Neural progenitor cell (in vitro differentiated cells): ENCODE measurements around the gene EN2. TPM values are rescaled to one million over a fixed set of nuclear protein-coding genes. Genes with fewer than 3 reads are reported as not detected.
A peak's percentile ranks its signal among the peaks of the same experiment; 100 is the strongest.

Experiments
- DNase-seq: peaks from one replicate; pipeline ENCODE4 v3.0.0-alpha.2; 2016; ENCODE audit warnings: low spot score
- H2AFZ ChIP-seq: fragments of 200-600 bp; sonication (generic); replicated peaks from 2 replicates; pipeline ENCODE4 v1.6.1; 2016; ENCODE audit warnings: antibody characterized with exemption
- H3F3A ChIP-seq: fragments of 200-600 bp; sonication (generic); 2 replicates; pipeline ENCODE4 v1.6.1; 2016; ENCODE audit warnings: antibody characterized with exemption, low read depth
- H3K27ac ChIP-seq: fragments of 200-600 bp; sonication (generic); 2 replicates; pipeline ENCODE4 v1.5.1; 2016; ENCODE audit warnings: mild to moderate bottlenecking
- H3K27me3 ChIP-seq: fragments of 200-600 bp; sonication (generic); 2 replicates; pipeline ENCODE4 v1.6.1; 2016; ENCODE audit warnings: mild to moderate bottlenecking, moderate library complexity
- H3K36me3 ChIP-seq: fragments of 200-600 bp; sonication (generic); 2 replicates; pipeline ENCODE4 v1.5.1; 2016
- H3K4me1 ChIP-seq: fragments of 200-600 bp; sonication (generic); 2 replicates; pipeline ENCODE4 v1.6.1; 2016; ENCODE audit warnings: mixed run types
- H3K4me2 ChIP-seq: fragments of 200-600 bp; sonication (generic); 2 replicates; pipeline ENCODE4 v1.6.1; 2016
- H3K4me3 ChIP-seq: fragments of 200-600 bp; sonication (generic); 2 replicates; pipeline ENCODE4 v1.5.1; 2016
- H3K79me2 ChIP-seq: fragments of 200-600 bp; sonication (generic); 2 replicates; pipeline ENCODE4 v1.6.1; 2016; ENCODE audit warnings: low read depth
- H3K9ac ChIP-seq: fragments of 200-600 bp; sonication (generic); 2 replicates; pipeline ENCODE4 v1.6.1; 2016
- H3K9me3 ChIP-seq: fragments of 200-600 bp; sonication (generic); 2 replicates; pipeline ENCODE4 v1.5.1; 2016; ENCODE audit warnings: low read depth
- H4K20me1 ChIP-seq: fragments of 200-600 bp; sonication (generic); 2 replicates; pipeline ENCODE4 v1.6.1; 2016; ENCODE audit warnings: low read depth
- H3K27ac Mint-ChIP-seq: 3 replicates; pipeline ENCODE4 v1.8.0; 2021; ENCODE audit warnings: mixed read lengths
- H3K27me3 Mint-ChIP-seq: 2 replicates; pipeline ENCODE4 v1.8.0; 2022; ENCODE audit warnings: low read depth, mild to moderate bottlenecking, inconsistent platforms, moderate library complexity, mixed read lengths; ENCODE audit not compliant: insufficient read depth
- H3K36me3 Mint-ChIP-seq: 3 replicates; pipeline ENCODE4 v1.8.0; 2021; ENCODE audit warnings: mixed read lengths
- H3K4me1 Mint-ChIP-seq: 3 replicates; pipeline ENCODE4 v1.8.0; 2021; ENCODE audit warnings: mixed read lengths
- H3K4me3 Mint-ChIP-seq: 3 replicates; pipeline ENCODE4 v1.8.0; 2021; ENCODE audit warnings: mild to moderate bottlenecking, moderate library complexity, mixed read lengths
- H3K9me3 Mint-ChIP-seq: 3 replicates; pipeline ENCODE4 v1.8.0; 2020; ENCODE audit warnings: mixed read lengths
- CTCF ChIP-seq: fragments of 200-600 bp; sonication (generic); IDR thresholded peaks from 2 replicates; pipeline ENCODE4 v1.5.1; 2017; ENCODE audit warnings: antibody characterized with exemption, mild to moderate bottlenecking
- EZH2 ChIP-seq: fragments of 200-600 bp; sonication (generic); IDR thresholded peaks from 2 replicates; pipeline ENCODE4 v1.6.1; 2017; ENCODE audit warnings: antibody characterized with exemption, mild to moderate bottlenecking, moderate library complexity
- EZH2phosphoT487 ChIP-seq: fragments of 200-600 bp; sonication (generic); IDR thresholded peaks from 2 replicates; pipeline ENCODE4 v1.6.1; 2017; ENCODE audit warnings: antibody characterized with exemption
- total RNA-seq: library from RNA; depleted of rRNA; stranded (reverse); fragments of >200 nt; gene quantifications from 2 replicates; pipeline ENCODE4 v1.2.3, GENCODE V29; 2015; ENCODE audit warnings: low replicate concordance

EN2 gene
- total RNA-seq, 1 donor from 2014 or later: not detected

DNA sequence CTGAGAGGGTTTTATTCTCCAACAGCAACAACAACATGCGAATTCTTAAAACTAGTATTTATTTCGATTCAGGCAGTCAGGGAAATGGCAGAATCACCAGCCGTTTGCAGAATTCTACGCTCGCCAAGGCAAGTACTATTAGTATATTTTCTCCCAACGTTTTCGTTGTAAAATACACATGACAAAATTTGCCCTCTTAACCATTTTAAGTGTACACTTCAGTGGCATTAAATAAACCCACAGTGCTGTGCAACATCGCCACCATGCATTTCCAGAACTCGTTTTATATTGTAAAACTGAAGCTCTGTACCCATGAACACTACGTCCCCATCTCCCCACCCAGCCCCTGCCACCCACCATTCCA, 10.8 kb downstream of the EN2 start:
- TF ChIP-seq EZH2 (peak; percentile 29), EZH2phosphoT487 (peak; percentile 40), CTCF (no peak)
- H3K9me3 ChIP-seq: no peaks in the 10 kb centered on the region
- peaks cover 100% of the 10 kb centered on the region for H3K27me3 ChIP-seq
- H3K4me1 ChIP-seq: peaks cover 16% of the 10 kb centered on the region
- peaks cover 54% of the 10 kb centered on the region for H3K27me3 Mint-ChIP-seq
- peaks cover 37% of the 10 kb centered on the region for H3F3A ChIP-seq
- H2AFZ ChIP-seq: no peak overlapping the region
- no peaks in the 10 kb centered on the region for H3K9me3 Mint-ChIP-seq
- peak overlapping the region; percentile 95 for H3K27ac Mint-ChIP-seq
- H4K20me1 ChIP-seq: peaks cover 100% of the 10 kb centered on the region
- H3K36me3 Mint-ChIP-seq: peaks cover under 1% of the 10 kb centered on the region
- H3K4me1 Mint-ChIP-seq: peaks cover 79% of the 10 kb centered on the region
- H3K4me3 Mint-ChIP-seq: peak overlapping the region; percentile 88
- no peaks in the 10 kb centered on the region for H3K36me3 ChIP-seq
- peak overlapping the region; percentile 70 for H3K4me2 ChIP-seq
- no peak overlapping the region for H3K4me3 ChIP-seq
- H3K27ac ChIP-seq: no peak overlapping the region
- H3K9ac ChIP-seq: no peak overlapping the region
- no peaks in the 10 kb centered on the region for H3K79me2 ChIP-seq
- DNase-seq: no peak

GRCh38 chr7:155469311-155470185, 11.6 kb downstream of the EN2 start:
- no peaks in the 10 kb centered on the region for H3K9me3 ChIP-seq
- no peaks in the 10 kb centered on the region for H3K36me3 ChIP-seq
- Mint-ChIP-seq H3K9me3 (no peaks in the 10 kb centered on the region), H3K27ac (peak overlapping the region; percentile 95), H3K27me3 (peaks cover 54% of the 10 kb centered on the region), H3K4me3 (peak overlapping the region; percentile 88), H3K4me1 (peaks cover 81% of the 10 kb centered on the region), H3K36me3 (no peaks in the 10 kb centered on the region)
- H3F3A ChIP-seq: peaks cover 30% of the 10 kb centered on the region
- no peak overlapping the region for H3K9ac ChIP-seq
- no peak overlapping the region for H3K27ac ChIP-seq
- peaks cover 98% of the 10 kb centered on the region for H4K20me1 ChIP-seq
- no peaks in the 10 kb centered on the region for H3K79me2 ChIP-seq
- H3K4me2 ChIP-seq: no peak overlapping the region
- H3K27me3 ChIP-seq: peaks cover 100% of the 10 kb centered on the region
- peak; percentile 1 for DNase-seq
- H3K4me1 ChIP-seq: peaks cover 16% of the 10 kb centered on the region
- no peak overlapping the region for H2AFZ ChIP-seq
- no peak overlapping the region for H3K4me3 ChIP-seq
- TF ChIP-seq EZH2: no peak

DNA sequence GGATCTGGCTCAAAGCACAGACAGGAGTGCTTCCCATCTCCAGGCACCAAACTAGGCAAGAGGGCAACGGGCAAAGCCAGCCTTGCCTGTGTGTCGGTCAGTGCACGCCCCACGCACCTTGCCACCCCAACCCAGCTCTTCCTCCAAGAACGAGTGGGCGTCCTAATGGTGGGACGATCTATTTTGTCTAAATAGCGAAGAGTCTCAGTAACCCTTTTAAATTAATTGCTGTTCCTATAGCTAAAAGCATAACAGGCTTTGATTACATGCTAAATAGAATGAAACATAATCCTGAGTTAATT, 12.2 kb downstream of the EN2 start:
- H3K4me1 Mint-ChIP-seq: peaks cover 79% of the 10 kb centered on the region
- Histone ChIP-seq H3K27ac (no peak overlapping the region), H3K9ac (no peak overlapping the region), H3F3A (peaks cover 30% of the 10 kb centered on the region), H3K79me2 (no peaks in the 10 kb centered on the region), H3K36me3 (no peaks in the 10 kb centered on the region), H3K4me2 (no peak overlapping the region), H3K9me3 (no peaks in the 10 kb centered on the region), H3K27me3 (peaks cover 100% of the 10 kb centered on the region), H2AFZ (no peak overlapping the region), H3K4me3 (no peak overlapping the region), H3K4me1 (peaks cover 16% of the 10 kb centered on the region), H4K20me1 (peaks cover 94% of the 10 kb centered on the region)
- H3K27me3 Mint-ChIP-seq: peaks cover 49% of the 10 kb centered on the region
- no peaks in the 10 kb centered on the region for H3K9me3 Mint-ChIP-seq
- DNase-seq: no peak
- peak overlapping the region; percentile 61 for H3K27ac Mint-ChIP-seq
- H3K4me3 Mint-ChIP-seq: peak overlapping the region; percentile 71
- TF ChIP-seq CTCF: no peak
- TF ChIP-seq EZH2: no peak
- TF ChIP-seq EZH2phosphoT487: no peak
- peaks cover under 1% of the 10 kb centered on the region for H3K36me3 Mint-ChIP-seq
